Lower leg skin (tissue), 4 donors: ENCODE measurements around the gene PDGFD. TPM values are rescaled to one million over a fixed set of nuclear protein-coding genes. Genes with fewer than 3 reads are reported as not detected.

Experiments used
- DNase-seq, 2 donors: peaks; one replicate each; pipeline ENCODE4 v3.0.0-alpha.2; 2019; ENCODE audit warnings: low spot score in 2 of 2
- H3K4me3 ChIP-seq: fragments of 200-600 bp; sonication (generic); 2 replicates; pipeline ENCODE4 v1.5.1; 2017; ENCODE audit warnings: mild to moderate bottlenecking, low read depth; ENCODE audit not compliant: poor library complexity, severe bottlenecking
- POLR2A ChIP-seq, 2 donors: fragments of 450-650 bp; IDR thresholded peaks; one replicate each; pipeline ENCODE4 v1.6.1; 2016 to 2017; ENCODE audit warnings: antibody characterized with exemption in 2 of 2, mild to moderate bottlenecking in 1 of 2, moderate library complexity in 1 of 2
- WGBS, 2 donors: methylation state at CpG; one replicate each; pipeline ENCODE4 v1.1.5; 2018; 5-methylcytosine and 5-hydroxymethylcytosine counted together
- intact Hi-C: fragments of 100-400 bp; cut with DNase I; formaldehyde crosslinking; loops from one replicate; pipeline ENCODE4 v1.15.0; 2023; ENCODE audit warnings: low total_unique reads
- total RNA-seq, 4 donors: library from RNA; depleted of rRNA; stranded (reverse); fragments of >200 nt; gene quantifications; one replicate each; pipeline ENCODE4 v1.1.0, GENCODE V29; 2016
- TF ChIP-seq, protein P1 (sequence below), 3 donors: fragments of 450-650 bp; IDR thresholded peaks; one replicate each; pipeline ENCODE4 v1.5.1; 2016; ENCODE audit warnings: antibody characterized with exemption in 3 of 3, mild to moderate bottlenecking in 3 of 3, moderate library complexity in 2 of 3

PDGFD gene
- total RNA-seq, 4 donors from 2014 or later = 6.8 to 15.1 (median 10.5) TPM

DNA sequence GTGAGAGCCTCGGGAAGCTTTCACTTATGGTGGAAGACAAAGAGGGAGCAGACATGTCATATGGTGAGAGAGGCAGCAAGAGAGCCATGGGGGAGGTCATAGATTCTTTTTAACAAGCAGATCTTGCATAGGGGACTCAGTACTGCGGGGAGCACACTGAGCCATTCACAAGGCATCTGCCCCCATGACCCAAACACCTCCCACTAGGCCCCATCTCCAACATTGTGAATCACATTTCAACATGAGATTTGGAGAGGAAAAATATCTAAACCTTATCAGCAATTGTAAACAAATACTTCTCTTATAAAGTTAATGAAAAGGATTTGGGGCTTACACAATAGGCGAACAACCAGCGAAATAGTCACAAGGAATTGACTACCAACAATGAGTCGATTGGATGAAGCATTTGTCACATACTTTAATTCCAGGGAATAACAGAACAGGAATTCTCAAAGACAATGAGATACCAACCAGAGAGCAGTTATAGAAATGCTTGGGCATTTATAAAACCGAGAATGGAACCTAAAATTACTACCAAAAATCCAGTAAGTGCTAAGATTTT, 120.2 kb downstream of the PDGFD start:
- DNase-seq = no peak
- no peak for TF ChIP-seq POLR2A (IDR thresholded peaks at IDR 0.05)
- TF ChIP-seq, protein P1, sequence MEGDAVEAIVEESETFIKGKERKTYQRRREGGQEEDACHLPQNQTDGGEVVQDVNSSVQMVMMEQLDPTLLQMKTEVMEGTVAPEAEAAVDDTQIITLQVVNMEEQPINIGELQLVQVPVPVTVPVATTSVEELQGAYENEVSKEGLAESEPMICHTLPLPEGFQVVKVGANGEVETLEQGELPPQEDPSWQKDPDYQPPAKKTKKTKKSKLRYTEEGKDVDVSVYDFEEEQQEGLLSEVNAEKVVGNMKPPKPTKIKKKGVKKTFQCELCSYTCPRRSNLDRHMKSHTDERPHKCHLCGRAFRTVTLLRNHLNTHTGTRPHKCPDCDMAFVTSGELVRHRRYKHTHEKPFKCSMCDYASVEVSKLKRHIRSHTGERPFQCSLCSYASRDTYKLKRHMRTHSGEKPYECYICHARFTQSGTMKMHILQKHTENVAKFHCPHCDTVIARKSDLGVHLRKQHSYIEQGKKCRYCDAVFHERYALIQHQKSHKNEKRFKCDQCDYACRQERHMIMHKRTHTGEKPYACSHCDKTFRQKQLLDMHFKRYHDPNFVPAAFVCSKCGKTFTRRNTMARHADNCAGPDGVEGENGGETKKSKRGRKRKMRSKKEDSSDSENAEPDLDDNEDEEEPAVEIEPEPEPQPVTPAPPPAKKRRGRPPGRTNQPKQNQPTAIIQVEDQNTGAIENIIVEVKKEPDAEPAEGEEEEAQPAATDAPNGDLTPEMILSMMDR (IDR thresholded peaks at IDR 0.05) = no peak
- intact Hi-C loops = no loop called here
- 92% methylated on average over 6 of the region's 6 CpGs for WGBS, 2 donors
- H3K4me3 ChIP-seq = no peak overlapping the region

DNA sequence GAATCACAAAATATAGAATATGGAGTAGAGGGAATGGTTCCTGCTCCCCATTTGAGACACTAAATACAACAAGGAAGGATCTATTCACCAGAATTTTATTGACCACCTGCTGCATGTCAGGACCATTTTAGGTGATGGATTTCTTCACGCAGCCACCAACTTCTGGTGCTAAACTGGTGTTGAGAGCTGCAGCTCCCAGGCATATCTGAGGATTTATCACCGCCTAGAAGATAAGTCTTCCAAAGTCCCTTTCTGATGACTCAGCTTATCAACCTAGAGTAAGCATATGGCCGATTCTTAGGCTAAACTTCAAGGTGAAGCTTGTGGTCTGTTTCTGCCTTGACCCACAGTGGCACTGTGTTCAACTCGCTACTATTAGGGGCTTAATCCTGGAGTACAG, 120.8 kb downstream of the PDGFD start:
- no peak for TF ChIP-seq POLR2A (IDR thresholded peaks at IDR 0.05)
- TF ChIP-seq, protein P1 (IDR thresholded peaks at IDR 0.05) = no peak
- no peak for DNase-seq
- 83 to 89% methylated on average over 4 of the region's 4 CpGs for WGBS, 2 donors
- H3K4me3 ChIP-seq = no peak overlapping the region
- intact Hi-C loops = no loop called here

DNA sequence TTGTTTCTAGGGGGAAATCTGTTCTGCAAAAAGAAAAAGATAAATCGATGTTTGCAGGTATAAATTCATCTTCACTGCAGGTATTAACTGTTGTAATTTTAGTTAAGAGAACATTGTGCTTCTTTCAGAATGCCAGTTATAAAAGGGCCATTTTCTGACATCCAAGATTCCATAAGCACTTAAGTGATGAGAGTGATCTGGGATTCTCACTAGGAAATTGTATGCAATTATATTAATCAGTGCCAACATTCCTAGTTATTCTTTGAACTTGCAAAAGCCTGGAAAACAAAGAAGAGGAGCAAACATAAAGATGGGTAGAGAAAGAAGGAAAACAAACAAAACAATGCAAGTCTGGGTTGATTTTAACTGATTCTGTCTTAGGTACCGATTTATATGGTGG, 122.2 kb downstream of the PDGFD start:
- TF ChIP-seq, protein P1 (IDR thresholded peaks at IDR 0.05) = no peak
- no peak for TF ChIP-seq POLR2A (IDR thresholded peaks at IDR 0.05)
- no peak overlapping the region for H3K4me3 ChIP-seq
- intact Hi-C loops = no loop called here
- WGBS, 2 donors = 88 to 92% methylated on average over 2 of the region's 2 CpGs
- no peak for DNase-seq

DNA sequence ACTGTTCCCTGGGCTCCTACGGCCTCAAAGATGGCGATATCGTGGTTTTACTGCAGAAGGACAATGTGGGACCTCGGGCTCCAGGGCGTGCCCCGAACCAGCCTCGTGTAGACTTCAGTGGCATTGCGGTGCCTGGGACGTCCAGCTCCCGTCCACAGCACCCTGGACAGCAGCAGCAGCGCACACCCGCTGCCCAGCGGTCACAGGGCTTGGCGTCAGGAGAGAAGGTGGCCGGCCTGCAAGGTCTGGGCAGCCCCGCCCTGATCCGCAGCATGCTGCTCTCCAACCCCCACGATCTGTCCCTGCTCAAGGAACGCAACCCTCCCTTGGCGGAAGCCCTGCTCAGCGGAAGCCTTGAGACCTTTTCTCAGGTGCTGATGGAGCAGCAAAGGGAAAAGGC, 127.0 kb downstream of the PDGFD start:
- no peak for DNase-seq
- H3K4me3 ChIP-seq = no peak overlapping the region
- no peak for TF ChIP-seq POLR2A (IDR thresholded peaks at IDR 0.05)
- TF ChIP-seq, protein P1 (IDR thresholded peaks at IDR 0.05) = no peak
- intact Hi-C loops = no loop called here
- WGBS, 2 donors = 98% methylated on average over 21 of the region's 21 CpGs

DNA sequence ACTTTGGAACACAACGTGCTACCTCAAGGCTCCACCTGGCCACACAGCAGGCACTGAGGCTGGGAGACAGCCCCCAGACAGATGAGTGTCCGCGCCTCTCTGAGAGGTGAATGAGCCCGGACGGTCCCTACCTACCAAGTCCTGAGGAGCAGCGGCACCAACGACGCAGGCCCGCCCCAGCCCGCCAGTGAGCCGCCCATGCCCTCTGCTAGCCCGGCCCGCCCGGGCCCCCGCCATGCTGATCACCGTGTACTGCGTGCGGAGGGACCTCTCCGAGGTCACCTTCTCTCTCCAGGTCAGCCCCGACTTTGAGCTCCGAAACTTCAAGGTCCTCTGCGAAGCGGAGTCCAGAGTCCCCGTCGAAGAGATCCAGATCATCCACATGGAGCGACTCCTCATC, 127.4 kb downstream of the PDGFD start, which contains the start of gene DDI1:
Gene DDI1 (plus strand): TSS at position 53 of the 400 bp plus-strand sequence. CDS start 183 bp downstream, at position 236.
- TF ChIP-seq, protein P1 (IDR thresholded peaks at IDR 0.05) = no peak
- no peak for TF ChIP-seq POLR2A (IDR thresholded peaks at IDR 0.05)
- H3K4me3 ChIP-seq = no peak within 1 kb of the TSS
- no peak for DNase-seq
- intact Hi-C loops = no loop called here
- 98% methylated on average over 26 of the region's 26 CpGs for WGBS, 2 donors

DNA sequence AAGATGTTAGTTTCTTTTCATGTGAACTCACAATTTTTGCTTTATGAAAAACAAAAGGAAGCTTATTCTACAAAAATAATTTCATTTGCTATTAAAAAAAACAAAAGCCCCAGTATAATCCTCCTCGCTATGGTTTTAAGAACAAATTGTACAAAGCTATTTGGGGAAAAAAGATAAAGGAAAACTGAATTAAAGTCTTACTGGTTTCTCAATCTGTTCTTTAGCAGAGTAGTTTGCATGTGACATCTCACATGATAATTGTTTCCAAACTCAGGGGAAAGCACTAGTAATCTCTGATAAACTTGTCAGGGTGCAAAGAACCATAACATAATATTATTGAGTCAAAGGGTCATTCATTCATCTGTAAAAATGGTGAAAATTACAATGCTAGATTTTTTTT, 130.4 kb downstream of the PDGFD start:
- intact Hi-C loops = no loop called here
- 62 to 76% methylated on average over 1 of the region's 1 CpG for WGBS, 2 donors
- DNase-seq = no peak
- H3K4me3 ChIP-seq = no peak overlapping the region
- TF ChIP-seq, protein P1 (IDR thresholded peaks at IDR 0.05) = no peak
- no peak for TF ChIP-seq POLR2A (IDR thresholded peaks at IDR 0.05)
